Stimulated activated CD8-positive, alpha-beta memory T cell treated with anti-CD3 and anti-CD28 coated beads, Interleukin-12 subunit alpha, Interleukin-12 subunit beta, amount 100 ng/mL, for 4 hours (primary cell): Measurements from ENCODE around the gene KREMEN1.
A peak's percentile ranks its signal among the peaks of the same experiment; 100 is the strongest.

Experiments
- DNase-seq: peaks from one replicate; pipeline ENCODE4 v3.0.0-alpha.2; 2020; ENCODE audit warnings: low read depth

KREMEN1 gene

DNA sequence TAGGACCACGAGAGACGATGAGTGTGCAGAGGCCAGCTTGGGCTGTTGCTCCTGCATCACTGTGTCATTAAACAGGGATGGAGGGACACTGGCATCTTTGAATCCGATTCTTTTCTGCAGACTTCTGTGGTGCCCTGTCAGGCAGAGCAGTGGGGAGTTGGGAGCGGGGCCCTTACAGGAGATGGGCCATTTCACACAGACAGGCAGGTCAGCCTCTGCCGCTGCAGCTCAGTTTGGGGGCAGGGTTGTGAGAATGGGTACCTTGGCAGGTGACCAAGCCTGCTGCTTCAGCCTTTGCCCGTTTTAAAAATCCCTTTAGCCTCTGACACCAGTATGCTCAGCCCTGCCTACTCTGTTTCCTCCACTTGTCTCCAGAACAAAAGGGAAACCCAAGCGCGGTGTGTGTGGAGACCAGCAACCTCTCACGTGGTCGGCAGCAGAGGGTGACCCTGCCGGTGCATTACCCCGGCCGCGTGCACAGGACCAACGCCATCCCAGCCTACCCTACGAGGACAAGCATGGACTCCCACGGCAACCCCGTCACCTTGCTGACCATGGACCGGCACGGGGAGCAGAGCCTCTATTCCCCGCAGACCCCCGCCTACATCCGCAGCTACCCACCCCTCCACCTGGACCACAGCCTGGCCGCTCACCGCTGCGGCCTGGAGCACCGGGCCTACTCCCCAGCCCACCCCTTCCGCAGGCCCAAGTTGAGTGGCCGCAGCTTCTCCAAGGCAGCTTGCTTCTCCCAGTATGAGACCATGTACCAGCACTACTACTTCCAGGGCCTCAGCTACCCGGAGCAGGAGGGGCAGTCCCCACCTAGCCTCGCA is 23.8 kb upstream of the KREMEN1 start:
- no peak for DNase-seq

DNA sequence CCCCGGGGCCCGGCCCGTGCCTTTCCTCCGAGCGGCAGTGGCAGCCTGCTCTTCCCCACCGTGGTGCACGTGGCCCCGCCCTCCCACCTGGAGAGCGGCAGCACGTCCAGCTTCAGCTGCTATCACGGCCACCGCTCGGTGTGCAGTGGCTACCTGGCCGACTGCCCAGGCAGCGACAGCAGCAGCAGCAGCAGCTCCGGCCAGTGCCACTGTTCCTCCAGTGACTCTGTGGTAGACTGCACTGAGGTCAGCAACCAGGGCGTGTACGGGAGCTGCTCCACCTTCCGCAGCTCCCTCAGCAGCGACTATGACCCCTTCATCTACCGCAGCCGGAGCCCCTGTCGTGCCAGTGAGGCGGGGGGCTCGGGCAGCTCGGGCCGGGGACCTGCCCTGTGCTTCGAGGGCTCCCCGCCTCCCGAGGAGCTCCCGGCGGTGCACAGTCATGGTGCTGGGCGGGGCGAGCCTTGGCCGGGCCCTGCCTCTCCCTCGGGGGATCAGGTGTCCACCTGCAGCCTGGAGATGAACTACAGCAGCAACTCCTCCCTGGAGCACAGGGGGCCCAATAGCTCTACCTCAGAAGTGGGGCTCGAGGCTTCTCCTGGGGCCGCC is 23.1 kb upstream of the KREMEN1 start:
- no peak for DNase-seq

DNA sequence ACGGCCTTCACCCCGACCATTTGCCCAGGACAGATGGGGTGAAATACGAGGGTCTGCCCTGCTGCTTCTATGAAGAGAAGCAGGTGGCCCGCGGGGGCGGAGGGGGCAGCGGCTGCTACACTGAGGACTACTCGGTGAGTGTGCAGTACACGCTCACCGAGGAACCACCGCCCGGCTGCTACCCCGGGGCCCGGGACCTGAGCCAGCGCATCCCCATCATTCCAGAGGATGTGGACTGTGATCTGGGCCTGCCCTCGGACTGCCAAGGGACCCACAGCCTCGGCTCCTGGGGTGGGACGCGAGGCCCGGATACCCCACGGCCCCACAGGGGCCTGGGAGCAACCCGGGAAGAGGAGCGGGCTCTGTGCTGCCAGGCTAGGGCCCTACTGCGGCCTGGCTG is 22.4 kb upstream of the KREMEN1 start:
- DNase-seq = no peak

DNA sequence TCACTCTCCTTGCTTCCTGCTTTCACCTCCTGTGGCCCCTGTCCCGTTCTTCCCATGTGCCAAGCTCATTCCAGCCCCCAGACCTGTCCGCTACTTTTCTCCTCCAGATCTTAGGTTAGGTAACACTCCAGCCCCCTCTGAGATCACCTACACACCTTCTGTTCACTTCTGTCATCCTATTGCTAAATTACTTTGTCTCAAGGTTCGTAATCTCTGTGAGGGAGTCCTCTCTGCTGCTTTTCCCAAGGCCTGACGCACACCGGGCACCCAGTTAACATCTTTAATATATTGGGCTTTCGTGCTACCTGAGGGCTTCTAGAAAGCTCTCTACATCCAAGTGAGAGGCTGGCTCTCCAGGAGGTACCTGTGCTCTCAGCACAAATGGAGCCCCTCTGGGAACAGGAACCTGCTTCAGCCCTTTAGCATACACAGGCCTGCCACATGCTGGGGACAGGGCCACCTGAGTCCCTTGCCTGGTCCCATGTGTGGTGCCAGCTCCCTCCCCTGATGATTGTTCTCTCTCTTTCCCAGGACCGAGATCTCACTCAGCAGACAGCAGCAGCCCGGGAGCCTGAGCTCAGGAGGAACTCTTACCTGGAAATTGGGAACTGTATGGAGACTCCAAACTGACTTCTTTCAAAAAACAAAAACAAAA is 19.7 kb upstream of the KREMEN1 start:
- no peak for DNase-seq

DNA sequence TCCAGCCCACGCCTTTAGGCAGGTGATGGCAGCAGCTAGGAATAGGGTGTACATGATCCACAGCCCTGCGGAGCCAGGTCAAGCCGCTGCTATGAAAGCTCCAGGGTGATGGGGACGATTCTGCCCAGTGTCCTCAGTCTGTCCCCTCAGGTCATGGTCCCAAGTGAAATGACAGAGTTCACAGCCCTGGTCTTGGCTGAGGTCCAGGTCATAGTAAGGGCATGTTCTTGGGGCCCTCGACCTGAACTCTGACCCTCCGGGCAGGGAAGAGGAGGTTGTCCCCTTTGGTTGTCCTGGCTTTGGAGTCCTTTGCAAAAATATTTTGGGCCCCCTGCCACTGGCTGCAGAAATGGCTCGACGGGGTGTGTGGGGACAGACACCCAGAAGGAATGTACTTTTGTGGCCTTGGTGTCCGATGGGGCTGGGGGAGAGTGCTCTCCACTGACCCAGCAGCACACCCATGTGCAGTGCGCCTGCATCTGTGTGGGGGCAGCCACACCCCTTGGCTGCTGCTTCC is 18.5 kb upstream of the KREMEN1 start:
- DNase-seq = no peak

DNA sequence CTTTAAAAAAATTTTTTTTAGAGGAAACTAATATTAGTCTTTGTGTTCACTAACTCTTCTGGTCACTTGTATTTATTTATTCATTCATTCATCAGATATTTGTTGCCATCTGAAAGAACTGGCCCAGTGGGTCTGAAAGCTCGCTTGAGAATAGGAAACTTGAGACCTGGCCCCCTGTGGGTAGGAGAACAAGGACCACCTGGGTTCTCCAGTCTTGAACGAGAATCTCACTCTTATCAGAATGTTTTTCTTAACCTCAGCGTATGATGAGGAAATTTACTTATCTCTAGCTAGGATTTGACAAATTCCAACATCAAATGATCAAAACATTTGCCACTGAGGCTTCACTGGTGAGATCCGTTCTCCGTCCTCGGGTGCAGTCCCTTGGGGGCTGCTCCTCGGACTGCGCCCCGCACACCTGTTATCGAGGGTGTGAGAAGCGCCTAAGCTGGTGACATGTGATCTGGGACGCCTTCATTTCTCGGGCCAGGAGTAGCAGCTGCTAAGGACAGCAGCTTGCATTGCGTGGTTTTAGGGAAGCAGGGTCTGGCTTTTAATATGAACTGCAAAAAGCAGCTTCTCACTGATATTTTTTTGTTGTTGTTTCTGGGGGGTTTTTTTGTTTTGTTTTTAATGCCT is 17.5 kb upstream of the KREMEN1 start:
- DNase-seq = no peak

DNA sequence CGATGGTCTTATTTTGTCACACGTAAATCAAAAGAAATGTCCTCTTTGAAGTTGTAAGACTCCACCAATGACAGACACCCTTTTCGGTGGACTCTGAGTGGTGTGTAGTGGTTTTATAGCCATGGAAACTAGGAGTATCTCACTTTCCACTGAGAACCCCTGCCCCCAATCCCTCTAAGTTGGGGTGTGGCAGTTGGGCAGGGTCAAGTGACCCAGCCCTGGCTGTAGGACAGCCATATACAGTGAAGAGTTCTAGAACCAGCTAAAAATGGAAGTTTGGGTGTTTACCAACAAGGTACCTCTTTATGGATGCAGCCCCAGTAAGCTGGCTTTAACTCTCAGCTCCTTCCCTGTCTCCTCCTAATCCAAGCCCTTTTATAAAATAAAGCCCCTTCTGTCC is 16.4 kb upstream of the KREMEN1 start:
- DNase-seq = no peak

DNA sequence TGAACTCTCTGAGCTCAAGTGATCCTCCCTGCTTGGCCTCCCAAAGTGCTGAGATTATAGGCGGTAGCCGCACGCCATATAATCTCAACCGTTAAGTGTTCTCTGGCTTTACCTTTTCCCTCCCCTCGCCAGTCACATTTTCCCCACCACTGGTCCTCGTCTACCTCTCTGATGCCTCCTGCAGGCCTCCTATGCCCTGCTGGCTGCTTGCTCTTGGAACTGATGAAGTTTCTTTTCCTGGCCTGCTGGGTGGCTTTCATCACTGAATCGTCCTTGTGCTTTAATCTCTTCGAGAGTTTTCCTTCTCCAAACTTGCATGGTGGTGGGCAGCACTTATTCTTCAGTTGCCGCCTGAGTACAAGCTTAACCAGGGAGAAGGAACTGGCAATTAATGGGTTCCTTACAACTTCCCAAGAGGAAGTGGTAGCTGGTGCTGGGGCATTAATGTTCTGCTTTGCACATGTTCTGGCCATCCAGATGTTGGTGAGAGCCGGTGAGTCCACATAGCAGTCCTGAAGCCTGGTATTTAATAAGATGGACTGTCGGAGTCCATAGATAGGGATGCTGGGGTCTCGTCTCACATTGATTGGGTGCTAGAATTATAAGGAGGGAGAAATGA is 12.5 kb upstream of the KREMEN1 start:
- no peak for DNase-seq

DNA sequence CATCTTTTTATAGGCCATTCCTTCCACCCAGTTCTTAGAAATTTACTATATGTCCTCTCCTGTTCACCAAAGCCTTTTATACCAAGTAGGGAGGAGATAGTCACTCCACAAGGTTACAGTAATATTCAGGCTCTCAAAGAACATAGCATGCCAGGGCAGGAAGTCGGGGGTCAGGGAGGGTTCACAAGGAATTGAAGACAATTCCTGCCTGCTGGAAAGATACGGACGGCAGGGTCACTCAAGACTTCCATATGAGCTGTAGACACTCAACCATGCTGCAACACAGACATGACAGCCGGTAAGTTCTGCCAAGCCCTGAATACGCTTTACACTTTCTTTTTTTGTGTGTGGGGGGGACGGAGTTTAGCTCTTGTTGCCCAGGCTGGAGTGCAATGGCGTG is 11.9 kb upstream of the KREMEN1 start:
- no peak for DNase-seq

DNA sequence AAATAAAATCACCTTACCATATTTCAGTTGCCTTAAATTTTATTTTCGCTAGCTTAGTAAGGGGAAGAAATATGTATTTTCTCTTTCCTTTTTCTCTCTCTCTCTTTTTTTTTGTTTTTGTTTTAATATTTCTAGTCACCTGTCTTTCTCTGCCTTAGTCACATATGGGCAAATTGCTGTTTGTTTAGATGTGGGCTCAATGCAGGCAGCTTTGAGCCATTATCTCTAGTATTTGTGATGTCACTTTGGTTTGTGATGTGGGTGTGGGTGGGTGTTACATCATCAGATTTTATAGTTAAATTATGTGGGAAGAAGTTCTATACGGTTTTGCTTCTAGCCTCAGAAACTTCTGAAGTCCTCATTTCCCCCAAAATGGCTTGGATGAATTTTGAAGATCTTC is 11.1 kb upstream of the KREMEN1 start, which contains the start of gene C22orf31:
Gene C22orf31 (minus strand): TSS at position 59 of the 400 bp plus-strand sequence. CDS start 39 bp downstream, at position 20.
- no peak for DNase-seq

DNA sequence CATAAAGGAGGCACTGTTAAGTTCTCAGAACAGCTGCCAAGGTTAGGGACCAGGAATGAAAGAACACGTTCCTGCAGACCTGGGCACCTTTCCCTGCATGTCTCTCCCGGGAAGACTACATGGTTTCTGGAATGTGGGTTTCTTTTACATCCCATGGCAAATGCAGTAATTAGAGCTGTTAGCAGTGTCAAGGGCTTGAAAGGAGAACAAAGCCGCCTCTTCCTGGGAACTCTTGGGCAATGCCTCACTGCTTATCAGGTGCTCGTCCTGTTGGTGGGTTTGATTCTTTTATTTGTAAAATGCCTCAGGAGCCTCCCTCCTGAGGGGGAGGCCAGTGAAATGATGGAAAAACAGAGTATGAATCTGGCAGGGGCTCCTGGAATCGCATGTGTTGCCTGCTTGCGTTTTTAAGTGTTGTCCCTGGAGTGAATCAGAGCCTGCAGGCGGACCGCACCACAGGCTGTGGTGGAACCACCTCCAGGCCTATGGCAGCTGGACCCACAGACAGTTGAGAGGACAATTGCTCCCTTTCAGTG is 10.5 kb upstream of the KREMEN1 start:
- DNase-seq = no peak

DNA sequence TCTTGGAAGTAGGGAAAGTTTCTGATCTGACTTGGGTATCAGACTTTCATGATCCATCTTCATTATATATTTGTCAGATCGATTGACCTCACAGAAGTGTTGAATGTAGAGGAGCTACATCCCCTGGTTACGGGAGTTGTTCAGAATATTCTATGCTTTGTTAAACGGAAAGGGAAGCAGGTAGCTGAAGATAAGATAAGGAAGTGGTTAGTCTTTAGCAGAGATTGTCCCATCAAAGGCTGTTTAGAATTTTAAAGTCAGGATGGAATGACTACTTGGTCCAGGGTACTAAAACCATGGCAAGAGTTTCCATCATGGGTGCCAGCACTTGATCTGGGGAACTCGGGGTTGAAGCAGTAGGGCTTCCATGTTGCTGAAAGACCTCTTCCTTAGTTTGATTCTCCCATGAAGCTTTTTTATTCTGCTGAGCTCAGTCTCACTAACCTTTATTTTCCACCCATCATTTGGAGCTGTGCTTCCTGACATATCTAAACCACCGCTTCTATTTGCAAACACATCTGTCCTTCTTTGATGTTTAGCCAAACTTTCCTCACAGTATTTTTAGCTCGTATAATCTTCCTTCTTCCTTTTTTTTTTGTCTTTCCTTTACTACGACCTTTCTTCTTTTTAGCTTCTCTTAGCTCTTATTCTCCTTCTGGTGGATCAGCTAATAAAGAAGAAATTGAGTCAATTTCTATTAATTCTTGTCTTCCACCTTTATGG is 7.2 kb upstream of the KREMEN1 start:
- no peak for DNase-seq

DNA sequence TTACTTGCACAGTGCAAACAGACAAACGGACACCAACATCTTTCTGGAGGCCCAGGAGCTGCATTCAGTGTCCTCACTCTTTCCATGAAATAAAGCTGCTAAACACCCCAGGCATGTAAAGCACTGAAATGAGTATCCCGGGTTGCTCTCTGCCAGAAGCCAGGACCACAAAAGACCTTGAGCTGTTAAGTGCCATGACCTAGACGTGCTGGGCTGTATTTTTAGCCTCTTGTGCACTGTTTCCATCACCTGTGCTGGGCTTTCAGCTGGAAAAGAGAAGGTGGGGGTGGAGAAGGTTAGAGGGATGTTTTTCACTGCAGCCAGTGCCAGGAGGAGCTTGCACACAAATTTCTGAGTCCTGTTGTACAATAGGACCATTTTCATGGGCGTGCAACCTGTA is 3.4 kb upstream of the KREMEN1 start:
- no peak for DNase-seq

DNA sequence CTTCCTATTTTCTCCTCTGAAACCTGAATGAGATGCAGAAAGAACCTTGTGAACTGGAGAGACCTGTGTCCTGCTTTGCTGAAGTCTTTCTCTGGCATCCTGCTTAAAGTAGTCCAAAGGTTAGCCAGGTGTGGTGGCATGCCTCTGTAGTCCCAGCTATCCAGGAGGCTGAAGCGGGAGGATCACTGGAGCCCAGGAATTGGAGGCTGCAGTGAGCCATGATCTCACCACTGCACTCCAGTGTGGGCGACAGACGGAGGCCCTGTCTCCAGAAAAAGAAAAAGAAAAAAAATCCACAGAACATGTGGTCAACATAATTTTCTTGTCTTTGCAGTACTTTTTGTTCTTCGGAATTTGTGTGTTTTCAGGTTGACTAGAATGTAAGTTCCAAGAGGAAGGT is 2.3 kb upstream of the KREMEN1 start:
- DNase-seq = no peak

DNA sequence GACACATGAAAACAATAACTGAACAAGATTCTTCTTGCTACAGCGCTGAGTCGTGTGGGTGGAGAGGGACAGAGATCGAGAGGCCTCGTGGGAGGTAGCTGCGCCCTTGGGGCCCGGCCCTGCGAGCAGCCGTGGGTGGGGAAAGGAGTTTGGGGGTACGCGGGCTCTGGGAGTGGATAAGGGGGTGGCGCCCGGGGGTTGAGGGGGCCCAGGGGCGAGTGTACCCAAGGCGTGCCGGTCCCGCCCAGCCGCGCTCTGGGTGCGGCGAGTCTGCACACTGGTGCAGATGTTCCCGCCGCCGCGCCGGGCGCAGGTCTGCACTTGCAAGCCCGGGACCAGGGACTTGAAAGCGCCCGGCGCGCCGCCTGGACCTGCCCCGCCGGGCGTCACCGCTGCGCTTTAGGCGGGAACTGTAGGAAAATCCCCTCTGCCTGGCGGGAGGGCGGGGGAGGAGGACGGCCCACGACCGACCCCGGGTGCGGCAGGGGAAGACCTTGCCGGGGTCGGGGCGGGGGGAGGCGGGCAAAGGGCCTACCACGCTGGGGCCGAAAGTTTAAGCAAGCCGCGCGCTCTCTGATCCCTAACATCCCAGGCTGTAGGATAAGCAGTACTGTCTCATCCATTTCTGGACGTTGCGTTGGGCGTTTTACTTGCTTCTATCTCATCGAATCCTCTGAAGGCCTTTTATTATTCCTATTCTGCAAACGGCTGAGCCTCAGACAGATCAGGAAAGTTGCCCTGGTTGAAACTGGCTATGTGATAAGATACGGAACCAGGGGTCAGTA is 1.4 kb upstream of the KREMEN1 start:
- no peak for DNase-seq

DNA sequence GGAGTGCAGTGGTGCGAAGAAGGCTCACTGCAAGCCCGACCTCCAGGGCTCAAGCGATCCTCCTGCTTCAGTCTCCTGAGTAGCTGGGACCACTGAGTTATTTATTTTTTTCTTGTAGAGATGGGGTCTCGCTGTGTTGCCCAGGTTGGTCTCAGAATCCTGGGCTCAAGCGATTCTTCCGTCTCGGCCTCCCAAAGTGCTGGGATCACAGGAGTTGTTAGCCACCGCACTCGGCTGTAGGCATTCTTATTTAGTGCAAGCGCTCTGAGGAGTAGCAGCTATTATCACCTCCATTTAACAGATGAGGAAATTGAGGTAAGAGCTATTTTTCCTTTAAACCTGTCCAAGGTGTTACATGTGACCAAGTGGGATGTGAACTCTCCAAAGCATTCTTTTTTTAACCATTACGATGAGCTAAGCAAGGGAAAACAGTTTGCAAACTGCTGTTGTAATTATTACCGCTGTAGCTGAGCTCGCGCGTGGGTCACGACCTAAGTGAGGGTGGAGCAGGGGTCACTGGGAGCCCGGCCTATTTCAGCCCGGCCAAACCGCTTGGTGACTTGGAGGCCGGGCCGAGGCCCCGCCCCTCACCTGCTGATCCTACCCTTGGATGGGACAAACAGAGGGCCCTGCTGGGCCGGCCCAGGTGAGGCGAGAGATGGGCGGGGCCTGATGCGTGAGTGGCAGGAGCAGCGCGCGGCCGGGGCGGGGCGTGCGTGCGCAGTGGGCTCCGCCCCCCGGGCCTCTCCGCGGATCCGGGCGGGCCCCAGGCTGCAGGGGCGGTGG is 449 bp upstream of the KREMEN1 start:
- peak; percentile 72 for DNase-seq

DNA sequence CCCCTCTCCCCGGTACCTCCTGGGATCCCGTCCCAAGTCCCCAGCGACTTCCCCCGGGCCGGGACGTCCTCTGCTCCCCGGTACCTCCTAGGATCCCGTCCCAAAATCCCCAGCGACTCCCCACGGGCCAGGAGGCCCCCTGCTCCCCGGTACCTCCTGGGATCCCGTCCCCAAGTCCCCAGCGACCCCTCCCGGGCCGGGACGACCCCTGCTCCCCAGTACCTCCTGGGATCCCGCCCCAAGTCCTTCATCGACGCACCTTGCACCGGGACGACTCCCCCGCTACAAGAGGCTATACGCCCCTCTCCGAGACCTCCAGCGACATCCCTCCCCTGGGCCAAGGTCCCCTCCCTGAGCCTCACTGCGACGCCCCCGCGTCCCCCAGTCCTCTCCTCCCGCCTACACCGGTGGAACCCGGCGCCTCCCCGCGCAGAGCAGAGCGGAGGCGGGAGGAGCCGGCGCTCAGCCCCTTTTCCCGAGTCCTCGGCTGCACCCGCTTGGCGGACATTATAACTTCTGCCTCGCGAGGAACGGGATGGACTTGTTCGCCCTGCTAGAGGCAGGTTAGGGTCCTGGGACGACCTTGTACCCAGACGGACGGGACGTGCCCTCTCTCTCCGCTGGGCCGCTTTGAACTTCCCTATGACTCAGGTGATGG is 912 bp downstream of the KREMEN1 start:
- DNase-seq = no peak

DNA sequence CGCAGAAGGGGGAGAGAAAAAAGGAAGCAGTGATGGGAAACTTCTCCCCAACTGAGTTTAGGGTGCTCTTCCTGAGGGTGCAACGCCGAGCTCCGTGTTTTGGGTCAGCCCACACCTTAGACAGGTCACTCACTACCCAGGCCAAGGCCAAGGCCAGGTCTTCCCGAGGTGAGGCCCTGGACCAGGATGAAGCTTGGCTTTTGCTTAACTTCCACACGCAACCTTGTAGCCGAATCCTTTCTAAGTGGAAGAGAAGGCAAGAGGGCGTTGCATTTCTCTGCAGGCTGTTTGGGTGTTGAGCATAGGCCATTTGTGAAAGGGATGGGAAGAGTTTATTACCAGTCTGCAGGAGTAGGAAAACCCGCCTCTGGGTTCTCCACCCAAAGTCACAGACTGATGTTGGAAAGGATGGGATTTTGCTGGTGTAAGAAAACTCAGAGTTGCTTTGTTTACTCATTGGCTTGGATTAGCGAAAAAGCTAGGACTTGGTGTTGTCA is 1.5 kb downstream of the KREMEN1 start:
- no peak for DNase-seq
